Measurements from ENCODE around the gene BCAT1.

Gene BCAT1

DNA sequence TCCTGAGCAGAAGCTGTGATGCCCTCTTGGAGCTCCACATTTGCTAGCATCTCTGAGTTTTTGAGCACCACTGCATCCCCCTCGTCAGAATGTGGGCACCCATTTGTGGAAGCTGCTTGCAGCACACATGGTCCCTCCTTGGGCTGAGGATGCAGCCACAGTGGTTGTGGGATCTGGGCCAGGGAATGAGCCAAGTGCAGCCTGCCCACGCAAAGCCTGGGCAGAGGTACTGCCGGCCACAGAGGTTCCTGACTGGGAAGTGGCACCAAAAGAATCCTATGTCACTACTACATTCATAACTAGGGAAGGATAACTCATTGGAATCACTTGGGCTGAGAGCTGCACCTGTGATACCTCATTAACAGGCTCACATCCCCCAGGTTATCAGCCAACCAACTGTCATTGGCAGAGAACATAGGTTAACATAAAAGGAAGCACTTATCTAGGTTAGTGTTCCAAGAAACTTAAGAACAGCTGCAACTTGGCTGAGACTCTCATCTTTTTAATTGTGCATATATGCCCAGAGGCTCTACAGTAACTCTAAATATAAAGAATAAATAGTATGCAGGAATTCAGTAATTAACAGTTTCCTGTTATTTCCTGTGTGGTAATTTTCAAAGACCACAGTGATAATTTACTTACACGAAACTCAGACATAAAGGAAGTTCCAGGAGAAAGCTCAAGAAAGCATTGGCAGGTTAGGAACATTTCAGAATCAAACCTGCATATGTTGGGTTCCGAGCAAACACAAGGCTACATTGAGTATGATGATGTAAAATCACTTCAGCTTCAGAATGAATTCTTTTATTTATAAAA is 145.3 kb downstream of the BCAT1 start:
- DNase-seq = no peak

DNA sequence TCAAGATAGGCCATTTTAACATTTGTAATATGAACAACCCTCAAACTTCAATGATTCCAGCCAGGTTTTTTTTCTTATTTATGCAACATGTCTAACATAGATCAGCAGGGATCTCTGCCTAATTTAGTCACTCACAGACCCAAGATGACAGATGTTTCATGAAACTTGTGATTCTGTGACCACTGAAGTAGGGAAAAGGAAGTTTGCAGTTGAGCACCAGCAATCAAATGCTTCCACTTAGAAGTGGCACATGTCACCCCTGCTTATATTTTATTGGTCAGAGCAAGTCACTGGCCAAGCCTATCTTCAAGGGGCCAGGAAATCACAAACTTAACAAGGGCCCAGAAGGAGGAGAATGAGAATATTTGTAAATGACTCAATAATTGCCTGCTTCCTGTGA is 150.6 kb downstream of the BCAT1 start:
- peak in 1 of 2 experiments; percentile 64 for DNase-seq

- peak in 1 of 2 experiments; percentile 3 for DNase-seq
These were observed 151.0 kb downstream of the BCAT1 start for GRCh38 chr12:24797901-24798300.

DNA sequence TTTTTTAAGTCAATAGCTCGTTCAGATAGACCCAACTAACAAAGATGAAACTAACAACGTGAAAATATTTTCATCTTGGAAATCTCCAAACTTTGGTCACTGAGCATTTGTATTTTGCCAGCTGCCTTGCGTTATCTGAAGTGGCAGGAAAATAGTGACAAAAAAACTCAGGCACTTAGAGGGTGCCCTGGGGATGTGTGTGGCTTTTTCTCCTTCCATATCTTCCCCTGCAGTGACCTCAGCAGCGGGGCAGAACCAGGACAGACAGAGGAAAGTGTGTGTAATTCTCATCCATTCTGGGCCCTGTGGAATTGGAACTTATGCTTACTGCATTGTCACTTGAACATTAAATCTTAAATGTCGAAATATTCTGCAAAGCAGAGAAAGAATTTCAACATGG is 152.0 kb downstream of the BCAT1 start:
- DNase-seq = no peak

- no peak for DNase-seq
These were observed 153.1 kb downstream of the BCAT1 start for GRCh38 chr12:24795699-24796347.

GRCh38 chr12:24791622-24792021 is 157.3 kb downstream of the BCAT1 start:
- no peak for DNase-seq

DNA sequence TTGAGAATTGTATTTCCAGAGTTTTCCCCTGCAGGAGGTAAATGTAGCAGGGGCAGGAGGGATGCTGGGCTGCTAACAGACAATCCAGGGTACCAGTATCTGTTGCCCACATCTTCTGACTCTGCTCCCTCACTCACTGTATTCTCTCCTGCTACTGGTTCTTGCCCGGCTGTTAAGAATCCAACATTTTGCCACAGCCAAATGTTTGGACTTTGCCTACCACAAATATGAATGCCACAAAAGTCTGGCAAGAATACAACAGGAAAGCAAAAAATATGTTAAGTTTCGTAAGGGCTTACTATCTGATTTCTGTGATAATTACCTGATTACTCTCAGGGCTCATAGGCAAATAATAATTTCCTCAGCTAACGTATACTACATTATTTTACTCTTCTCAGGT is 160.0 kb downstream of the BCAT1 start:
- no peak for DNase-seq

GRCh38 chr12:24780697-24781368 is 168.1 kb downstream of the BCAT1 start:
- DNase-seq = peak in 1 of 2 experiments; percentile 20

GRCh38 chr12:24778486-24779304 is 170.2 kb downstream of the BCAT1 start:
- peak; percentile 28 to 64 for DNase-seq

GRCh38 chr12:24777359-24777758 is 171.5 kb downstream of the BCAT1 start:
- no peak for DNase-seq

- DNase-seq = no peak
These were observed 172.0 kb downstream of the BCAT1 start for GRCh38 chr12:24776861-24777260.

DNA sequence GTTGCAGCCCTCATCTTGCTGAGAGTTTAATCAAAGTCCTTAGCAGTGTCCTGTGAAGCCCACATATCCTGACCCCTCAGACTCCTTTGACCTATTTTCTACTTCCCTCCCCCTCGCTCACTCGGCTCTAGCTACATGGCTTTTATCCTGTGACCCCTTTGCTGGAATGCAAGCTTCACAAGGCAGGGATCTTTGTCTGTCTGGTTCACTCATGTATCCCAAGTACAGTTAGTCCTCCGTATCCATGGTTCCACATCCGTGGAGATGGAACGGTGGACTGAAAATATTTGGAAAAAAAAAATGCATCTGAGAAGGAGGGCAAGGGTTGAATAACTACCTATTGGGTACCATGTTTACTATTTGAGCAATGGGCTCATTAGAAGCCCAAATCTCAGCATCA is 173.8 kb downstream of the BCAT1 start:
- DNase-seq = no peak

- DNase-seq = no peak
These were observed 174.9 kb downstream of the BCAT1 start for GRCh38 chr12:24773996-24774395.

- DNase-seq = no peak
These were observed 176.1 kb downstream of the BCAT1 start for GRCh38 chr12:24772813-24773212.

GRCh38 chr12:24770821-24771220 is 178.1 kb downstream of the BCAT1 start:
- no peak for DNase-seq

GRCh38 chr12:24770334-24770733 is 178.6 kb downstream of the BCAT1 start:
- no peak for DNase-seq

- no peak for DNase-seq
These were observed 179.2 kb downstream of the BCAT1 start for GRCh38 chr12:24769682-24770081.

- DNase-seq = no peak
These were observed 180.5 kb downstream of the BCAT1 start for GRCh38 chr12:24768415-24768814.

- no peak for DNase-seq
These were observed 181.9 kb downstream of the BCAT1 start for GRCh38 chr12:24767016-24767415.

- no peak for DNase-seq
These were observed 184.2 kb downstream of the BCAT1 start for GRCh38 chr12:24764712-24765111.

- no peak for DNase-seq
These were observed 188.1 kb downstream of the BCAT1 start for GRCh38 chr12:24760606-24761378.

DNA sequence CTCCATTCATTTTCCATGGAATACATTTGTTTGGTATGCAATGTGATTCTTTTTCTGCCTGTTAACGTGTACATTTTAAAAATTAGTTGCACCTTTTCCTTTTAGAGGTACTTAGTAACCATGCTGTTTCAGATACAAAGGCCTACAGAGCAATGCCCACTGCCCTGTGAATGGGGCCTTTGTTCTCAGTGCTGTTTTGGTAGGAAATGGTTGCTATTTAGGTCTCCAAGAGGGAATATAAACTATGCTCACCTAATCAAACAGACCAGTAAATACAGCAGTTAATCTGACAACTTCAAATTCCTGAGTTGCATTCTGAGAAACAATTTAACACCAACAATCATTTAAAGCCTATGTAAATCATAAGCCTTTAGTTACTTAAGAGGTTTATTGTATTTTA is 188.7 kb downstream of the BCAT1 start:
- DNase-seq = no peak
